WTC11 (cell line): ENCODE data around the gene MTA1. TPM values are rescaled to one million over a fixed set of nuclear protein-coding genes. Genes with fewer than 3 reads are reported as not detected.

Experiments used
- ATAC-seq: fragments of 200-7000 bp; cut with Tn5 transposase; 2 replicates; pipeline ENCODE4 v1.10.0; 2021; ENCODE audit warnings: mild to moderate bottlenecking, moderate library complexity
- CTCF ChIA-PET: fragments of 300-600 bp; sonication (Branson Sonifier 250); formaldehyde crosslinking; loops from one replicate; lab custom pipeline; 2021; ENCODE audit warnings: antibody characterized with exemption; lab: Charles Lee
- POLR2A ChIA-PET: fragments of 350-600 bp; sonication (Branson Sonifier 250); formaldehyde crosslinking; loops from one replicate; lab custom pipeline; 2021; ENCODE audit warnings: antibody characterized with exemption; lab: Charles Lee
- DNase-seq: peaks from one replicate; pipeline ENCODE4 v3.0.0; 2021; ENCODE audit warnings: low spot score
- H3K27ac Mint-ChIP-seq: 2 replicates; pipeline ENCODE4 v1.8.0; 2021; ENCODE audit warnings: mixed read lengths
- H3K27me3 Mint-ChIP-seq: 2 replicates; pipeline ENCODE4 v1.8.0; 2021; ENCODE audit warnings: low read depth, mild to moderate bottlenecking, moderate library complexity, mixed read lengths
- H3K36me3 Mint-ChIP-seq: 2 replicates; pipeline ENCODE4 v1.8.0; 2021; ENCODE audit warnings: mixed read lengths
- H3K4me1 Mint-ChIP-seq: 2 replicates; pipeline ENCODE4 v1.8.0; 2022; ENCODE audit warnings: mixed read lengths
- H3K4me3 Mint-ChIP-seq: 2 replicates; pipeline ENCODE4 v1.8.0; 2021; ENCODE audit warnings: mild to moderate bottlenecking, moderate library complexity, mixed read lengths
- H3K9me3 Mint-ChIP-seq: 2 replicates; pipeline ENCODE4 v1.8.0; 2021; ENCODE audit warnings: mixed read lengths
- E2F1 ChIP-seq: sonication (generic); formaldehyde crosslinking; IDR thresholded peaks from 2 replicates; pipeline ENCODE4 v1.8.0; 2022; ENCODE audit warnings: mild to moderate bottlenecking, missing genetic modification reagents
- ETV6 ChIP-seq: sonication (generic); formaldehyde crosslinking; IDR thresholded peaks from 2 replicates; pipeline ENCODE4 v1.8.1; 2022; ENCODE audit warnings: mild to moderate bottlenecking, missing genetic modification reagents
- FOXJ3 ChIP-seq: sonication (generic); formaldehyde crosslinking; IDR thresholded peaks from 2 replicates; pipeline ENCODE4 v1.9.0; 2021; ENCODE audit warnings: missing genetic modification reagents, mild to moderate bottlenecking, borderline replicate concordance
- FOXK1 ChIP-seq: sonication (generic); formaldehyde crosslinking; IDR thresholded peaks from 2 replicates; pipeline ENCODE4 v1.8.0; 2022; ENCODE audit warnings: mild to moderate bottlenecking, moderate library complexity, missing genetic modification reagents
- IRF1 ChIP-seq: sonication (generic); formaldehyde crosslinking; IDR thresholded peaks from 2 replicates; pipeline ENCODE4 v1.8.0; 2023; ENCODE audit warnings: missing genetic modification reagents
- KAT7 ChIP-seq: sonication (generic); formaldehyde crosslinking; IDR thresholded peaks from 2 replicates; pipeline ENCODE4 v1.8.1; 2023; ENCODE audit warnings: missing genetic modification reagents, mild to moderate bottlenecking, borderline replicate concordance
- PRRX2 ChIP-seq: fragments of 250-450 bp; sonication (Bioruptor Pico); IDR thresholded peaks from 2 replicates; pipeline ENCODE4 v1.8.0; 2021; ENCODE audit warnings: mild to moderate bottlenecking
- RELA ChIP-seq: sonication (generic); formaldehyde crosslinking; IDR thresholded peaks from 2 replicates; pipeline ENCODE4 v1.8.1; 2022; ENCODE audit warnings: missing genetic modification reagents, mild to moderate bottlenecking, borderline replicate concordance
- SMAD3 ChIP-seq: sonication (generic); formaldehyde crosslinking; IDR thresholded peaks from 2 replicates; pipeline ENCODE4 v1.8.0; 2022; ENCODE audit warnings: missing genetic modification reagents, mild to moderate bottlenecking, borderline replicate concordance
- SOX15 ChIP-seq: fragments of 250-450 bp; sonication (Bioruptor Pico); IDR thresholded peaks from 2 replicates; pipeline ENCODE4 v1.9.0; 2021; ENCODE audit warnings: mild to moderate bottlenecking
- TEAD1 ChIP-seq: sonication (generic); formaldehyde crosslinking; IDR thresholded peaks from 2 replicates; pipeline ENCODE4 v1.8.0; 2022; ENCODE audit warnings: mild to moderate bottlenecking, missing genetic modification reagents
- TP53 ChIP-seq: sonication (generic); formaldehyde crosslinking; IDR thresholded peaks from 2 replicates; pipeline ENCODE4 v1.8.1; 2023; ENCODE audit warnings: mild to moderate bottlenecking, missing genetic modification reagents
- ZMAT4 ChIP-seq: fragments of 250-450 bp; sonication (Bioruptor Pico); IDR thresholded peaks from 2 replicates; pipeline ENCODE4 v1.9.0; 2021; ENCODE audit warnings: mild to moderate bottlenecking
- ZNF263 ChIP-seq: sonication (generic); formaldehyde crosslinking; IDR thresholded peaks from 2 replicates; pipeline ENCODE4 v1.8.1; 2022; ENCODE audit warnings: low read depth, mild to moderate bottlenecking, moderate library complexity, missing genetic modification reagents
- ZNF317 ChIP-seq: sonication (generic); formaldehyde crosslinking; IDR thresholded peaks from 2 replicates; pipeline ENCODE4 v1.8.1; 2023; ENCODE audit warnings: low read depth, mild to moderate bottlenecking, moderate library complexity, missing genetic modification reagents, borderline replicate concordance
- ZSCAN18 ChIP-seq: fragments of 250-450 bp; sonication (Bioruptor Pico); IDR thresholded peaks from 2 replicates; pipeline ENCODE4 v2.1.2; 2022; ENCODE audit warnings: mild to moderate bottlenecking, moderate library complexity
- total RNA-seq: library from RNA; stranded (reverse); gene quantifications from 3 replicates; pipeline ENCODE4 v1.2.3, GENCODE V29; 2021
- TF ChIP-seq, protein P1 (sequence below): fragments of 200-600 bp; IDR thresholded peaks from 2 replicates; pipeline ENCODE4 v1.8.0; 2022; ENCODE audit warnings: antibody characterized with exemption
- TF ChIP-seq, protein P2 (sequence below): fragments of 250-450 bp; sonication (Bioruptor Pico); IDR thresholded peaks from 2 replicates; pipeline ENCODE4 v1.9.0; 2021; ENCODE audit warnings: moderate library complexity, mild to moderate bottlenecking, inconsistent platforms, borderline replicate concordance
- TF ChIP-seq, protein P3 (sequence below): sonication (generic); formaldehyde crosslinking; IDR thresholded peaks from 2 replicates; pipeline ENCODE4 v1.8.1; 2023; ENCODE audit warnings: mild to moderate bottlenecking, moderate library complexity, missing genetic modification reagents
- TF ChIP-seq, protein P4 (sequence below): sonication (generic); formaldehyde crosslinking; IDR thresholded peaks from 2 replicates; pipeline ENCODE4 v1.8.1; 2023; ENCODE audit warnings: mild to moderate bottlenecking, missing genetic modification reagents

Gene MTA1
- total RNA-seq, 1 experiment from 2014 or later: 279 TPM

- peaks cover 13% of the 10 kb centered on the region for H3K4me1 Mint-ChIP-seq
- DNase-seq: no peak
- H3K36me3 Mint-ChIP-seq: peaks cover 22% of the 10 kb centered on the region
- CTCF ChIA-PET: interaction anchor here (0.9 to 1.7 kb wide), 5 partner anchors 31 to 81 kb away, joined by 3 to 5 read pairs (median 3); no protein-coding TSS in a partner anchor
- H3K9me3 Mint-ChIP-seq: peaks cover 29% of the 10 kb centered on the region
- no peak overlapping the region for H3K27ac Mint-ChIP-seq
- TF ChIP-seq, protein P1, sequence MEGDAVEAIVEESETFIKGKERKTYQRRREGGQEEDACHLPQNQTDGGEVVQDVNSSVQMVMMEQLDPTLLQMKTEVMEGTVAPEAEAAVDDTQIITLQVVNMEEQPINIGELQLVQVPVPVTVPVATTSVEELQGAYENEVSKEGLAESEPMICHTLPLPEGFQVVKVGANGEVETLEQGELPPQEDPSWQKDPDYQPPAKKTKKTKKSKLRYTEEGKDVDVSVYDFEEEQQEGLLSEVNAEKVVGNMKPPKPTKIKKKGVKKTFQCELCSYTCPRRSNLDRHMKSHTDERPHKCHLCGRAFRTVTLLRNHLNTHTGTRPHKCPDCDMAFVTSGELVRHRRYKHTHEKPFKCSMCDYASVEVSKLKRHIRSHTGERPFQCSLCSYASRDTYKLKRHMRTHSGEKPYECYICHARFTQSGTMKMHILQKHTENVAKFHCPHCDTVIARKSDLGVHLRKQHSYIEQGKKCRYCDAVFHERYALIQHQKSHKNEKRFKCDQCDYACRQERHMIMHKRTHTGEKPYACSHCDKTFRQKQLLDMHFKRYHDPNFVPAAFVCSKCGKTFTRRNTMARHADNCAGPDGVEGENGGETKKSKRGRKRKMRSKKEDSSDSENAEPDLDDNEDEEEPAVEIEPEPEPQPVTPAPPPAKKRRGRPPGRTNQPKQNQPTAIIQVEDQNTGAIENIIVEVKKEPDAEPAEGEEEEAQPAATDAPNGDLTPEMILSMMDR: no peak
- no peak for TF ChIP-seq ZSCAN18 (CRISPR knock-in tag)
- TF ChIP-seq, protein P2, sequence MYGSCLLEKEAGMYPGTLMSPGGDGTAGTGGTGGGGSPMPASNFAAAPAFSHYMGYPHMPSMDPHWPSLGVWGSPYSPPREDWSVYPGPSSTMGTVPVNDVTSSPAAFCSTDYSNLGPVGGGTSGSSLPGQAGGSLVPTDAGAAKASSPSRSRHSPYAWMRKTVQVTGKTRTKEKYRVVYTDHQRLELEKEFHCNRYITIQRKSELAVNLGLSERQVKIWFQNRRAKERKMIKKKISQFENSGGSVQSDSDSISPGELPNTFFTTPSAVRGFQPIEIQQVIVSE (CRISPR knock-in tag): no peak
- no peak for TF ChIP-seq ZNF263
- no peak for TF ChIP-seq PRRX2 (CRISPR knock-in tag)
- TF ChIP-seq, protein P3, sequence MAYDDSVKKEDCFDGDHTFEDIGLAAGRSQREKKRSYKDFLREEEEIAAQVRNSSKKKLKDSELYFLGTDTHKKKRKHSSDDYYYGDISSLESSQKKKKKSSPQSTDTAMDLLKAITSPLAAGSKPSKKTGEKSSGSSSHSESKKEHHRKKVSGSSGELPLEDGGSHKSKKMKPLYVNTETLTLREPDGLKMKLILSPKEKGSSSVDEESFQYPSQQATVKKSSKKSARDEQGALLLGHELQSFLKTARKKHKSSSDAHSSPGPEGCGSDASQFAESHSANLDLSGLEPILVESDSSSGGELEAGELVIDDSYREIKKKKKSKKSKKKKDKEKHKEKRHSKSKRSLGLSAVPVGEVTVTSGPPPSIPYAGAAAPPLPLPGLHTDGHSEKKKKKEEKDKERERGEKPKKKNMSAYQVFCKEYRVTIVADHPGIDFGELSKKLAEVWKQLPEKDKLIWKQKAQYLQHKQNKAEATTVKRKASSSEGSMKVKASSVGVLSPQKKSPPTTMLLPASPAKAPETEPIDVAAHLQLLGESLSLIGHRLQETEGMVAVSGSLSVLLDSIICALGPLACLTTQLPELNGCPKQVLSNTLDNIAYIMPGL (CRISPR knock-in tag): no peak
- TF ChIP-seq TEAD1 (CRISPR knock-in tag): no peak
- no peak for TF ChIP-seq ETV6 (CRISPR knock-in tag)
- TF ChIP-seq SOX15 (CRISPR knock-in tag): no peak
- POLR2A ChIA-PET: no interaction called here
- no peak for ATAC-seq
- H3K27me3 Mint-ChIP-seq: peaks cover 96% of the 10 kb centered on the region
- H3K4me3 Mint-ChIP-seq: no peak overlapping the region
Measured at GRCh38 chr14:105408592-105408991, 11.0 kb upstream of the MTA1 start.

DNA sequence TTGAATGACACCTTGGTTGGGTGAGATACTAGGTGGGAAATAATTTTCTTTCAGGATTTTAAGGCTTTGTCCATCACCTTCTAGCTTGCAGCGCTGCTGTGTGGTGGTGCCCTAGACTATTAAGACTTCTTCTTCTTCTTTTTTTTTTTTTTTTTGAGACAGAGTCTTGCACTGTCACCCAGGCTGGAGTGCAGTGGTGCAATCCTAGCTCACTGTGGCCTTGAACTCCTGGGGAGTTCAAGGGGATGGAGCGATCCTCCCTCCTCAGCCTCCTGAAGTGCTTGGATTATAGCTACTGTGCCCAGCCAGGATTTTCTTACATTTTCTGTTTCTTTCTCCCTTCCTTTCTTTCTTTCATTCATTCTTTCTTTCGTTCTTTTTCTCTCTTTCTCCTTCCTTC, 10.3 kb upstream of the MTA1 start:
- POLR2A ChIA-PET: interaction anchor here (0.8 kb wide), 1 partner anchor 202 kb away, joined by 3 read pairs; no protein-coding TSS in a partner anchor
- H3K27me3 Mint-ChIP-seq: peaks cover 96% of the 10 kb centered on the region
- no peak for TF ChIP-seq E2F1 (CRISPR knock-in tag)
- no peak for TF ChIP-seq FOXJ3 (CRISPR knock-in tag)
- TF ChIP-seq TP53: no peak
- no peak for TF ChIP-seq SMAD3 (CRISPR knock-in tag)
- TF ChIP-seq FOXK1 (CRISPR knock-in tag): no peak
- TF ChIP-seq KAT7 (CRISPR knock-in tag): no peak
- no peak for TF ChIP-seq ZMAT4 (CRISPR knock-in tag)
- no peak for TF ChIP-seq IRF1 (CRISPR knock-in tag)
- no peak for TF ChIP-seq ZNF317 (CRISPR knock-in tag)
- no peak for TF ChIP-seq RELA (CRISPR knock-in tag)
- TF ChIP-seq, protein P4, sequence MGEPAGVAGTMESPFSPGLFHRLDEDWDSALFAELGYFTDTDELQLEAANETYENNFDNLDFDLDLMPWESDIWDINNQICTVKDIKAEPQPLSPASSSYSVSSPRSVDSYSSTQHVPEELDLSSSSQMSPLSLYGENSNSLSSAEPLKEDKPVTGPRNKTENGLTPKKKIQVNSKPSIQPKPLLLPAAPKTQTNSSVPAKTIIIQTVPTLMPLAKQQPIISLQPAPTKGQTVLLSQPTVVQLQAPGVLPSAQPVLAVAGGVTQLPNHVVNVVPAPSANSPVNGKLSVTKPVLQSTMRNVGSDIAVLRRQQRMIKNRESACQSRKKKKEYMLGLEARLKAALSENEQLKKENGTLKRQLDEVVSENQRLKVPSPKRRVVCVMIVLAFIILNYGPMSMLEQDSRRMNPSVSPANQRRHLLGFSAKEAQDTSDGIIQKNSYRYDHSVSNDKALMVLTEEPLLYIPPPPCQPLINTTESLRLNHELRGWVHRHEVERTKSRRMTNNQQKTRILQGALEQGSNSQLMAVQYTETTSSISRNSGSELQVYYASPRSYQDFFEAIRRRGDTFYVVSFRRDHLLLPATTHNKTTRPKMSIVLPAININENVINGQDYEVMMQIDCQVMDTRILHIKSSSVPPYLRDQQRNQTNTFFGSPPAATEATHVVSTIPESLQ (CRISPR knock-in tag): no peak
- CTCF ChIA-PET: interaction anchor here (0.9 to 1.7 kb wide), 7 partner anchors 32 to 80 kb away, joined by 3 to 5 read pairs (median 3); partner anchors contain the start of gene CRIP1
- H3K36me3 Mint-ChIP-seq: peaks cover 17% of the 10 kb centered on the region
- ATAC-seq (no peak), DNase-seq (no peak)
- no peak overlapping the region for H3K27ac Mint-ChIP-seq
- H3K4me3 Mint-ChIP-seq: no peak overlapping the region
- peaks cover 13% of the 10 kb centered on the region for H3K4me1 Mint-ChIP-seq
- H3K9me3 Mint-ChIP-seq: peaks cover 22% of the 10 kb centered on the region
